GM03348 (cell line): ENCODE data around the gene RABGAP1L.
A peak's percentile ranks its signal among the peaks of the same experiment; 100 is the strongest.
"Not testable (repeated sequence)": the region's sequence is repeated elsewhere in the genome, so short reads cannot be mapped to it uniquely, and the experiment has no call there.

Experiments used
- DNase-seq: peaks from one replicate; pipeline ENCODE4 v3.0.0; 2012; ENCODE audit warnings: low spot score

RABGAP1L gene

GRCh38 chr1:174577681-174578080, 418.4 kb downstream of the RABGAP1L start:
- no peak for DNase-seq

GRCh38 chr1:174580801-174581200, 421.5 kb downstream of the RABGAP1L start:
- DNase-seq: no peak

DNA sequence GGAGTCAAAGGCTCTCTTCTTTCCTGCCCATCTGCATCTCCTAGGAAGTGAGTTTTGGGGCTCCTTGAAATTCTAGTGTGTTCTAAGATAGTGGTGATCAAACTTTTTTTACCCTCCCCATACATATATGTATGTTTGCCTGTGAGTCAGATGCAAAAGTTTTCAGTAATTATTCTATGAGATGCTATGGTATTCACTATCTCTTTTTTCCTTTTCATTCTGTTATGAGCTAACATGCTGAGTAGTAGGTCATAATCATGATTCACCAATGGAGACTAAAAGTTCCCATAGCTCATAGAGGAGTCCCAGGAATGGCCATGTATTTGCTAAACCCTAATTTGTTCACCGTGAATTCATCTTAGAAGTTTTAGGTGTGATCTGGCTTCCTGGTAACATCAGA, 424.0 kb downstream of the RABGAP1L start:
- DNase-seq: no peak

DNA sequence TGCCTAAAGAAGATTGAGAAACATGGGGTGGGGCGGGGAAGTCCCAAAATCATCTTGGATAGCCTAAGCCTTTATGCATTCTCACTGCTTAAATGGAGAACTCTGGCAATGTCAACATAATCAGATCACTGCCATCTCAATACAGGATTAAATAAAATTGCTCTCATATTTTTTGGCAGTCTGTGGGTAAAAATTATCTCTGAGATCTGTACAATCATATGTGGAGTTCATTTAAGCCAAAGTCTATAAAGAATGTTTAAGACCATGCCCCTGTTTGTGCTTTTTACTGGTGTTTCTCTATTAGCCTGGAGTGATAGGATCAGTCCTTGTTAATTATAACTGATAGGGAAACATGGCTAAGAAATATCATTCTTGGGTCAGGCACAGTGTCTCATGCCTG, 424.8 kb downstream of the RABGAP1L start:
- no peak for DNase-seq

GRCh38 chr1:174588618-174589017, 429.3 kb downstream of the RABGAP1L start:
- DNase-seq: not testable (repeated sequence)

DNA sequence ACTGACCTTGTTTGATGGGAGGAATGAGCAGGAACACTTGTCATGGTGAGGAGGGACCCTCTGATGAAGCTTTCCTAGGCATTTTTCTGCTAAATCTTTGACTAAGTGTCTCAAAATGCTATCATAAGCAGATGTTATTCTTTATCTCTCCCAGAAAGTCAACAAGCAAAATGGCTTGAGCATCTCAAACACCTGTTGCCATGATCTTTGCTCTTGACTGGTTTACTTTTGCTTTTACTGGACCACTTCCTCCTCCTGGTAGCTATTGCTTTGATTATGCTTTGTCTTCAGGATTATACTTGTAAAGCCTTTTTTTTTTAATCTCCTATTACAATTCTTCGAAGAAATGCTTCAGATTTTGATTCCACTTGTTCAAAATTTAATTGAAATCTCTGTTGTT, 445.9 kb downstream of the RABGAP1L start:
- no peak for DNase-seq

GRCh38 chr1:174606471-174606870, 447.2 kb downstream of the RABGAP1L start:
- DNase-seq: no peak

- DNase-seq: not testable (repeated sequence)
Measured at GRCh38 chr1:174617905-174618304, 458.6 kb downstream of the RABGAP1L start.

GRCh38 chr1:174623324-174624035, 464.2 kb downstream of the RABGAP1L start:
- DNase-seq: no peak

GRCh38 chr1:174626031-174627025, 467.0 kb downstream of the RABGAP1L start:
- peak; percentile 61 for DNase-seq

DNA sequence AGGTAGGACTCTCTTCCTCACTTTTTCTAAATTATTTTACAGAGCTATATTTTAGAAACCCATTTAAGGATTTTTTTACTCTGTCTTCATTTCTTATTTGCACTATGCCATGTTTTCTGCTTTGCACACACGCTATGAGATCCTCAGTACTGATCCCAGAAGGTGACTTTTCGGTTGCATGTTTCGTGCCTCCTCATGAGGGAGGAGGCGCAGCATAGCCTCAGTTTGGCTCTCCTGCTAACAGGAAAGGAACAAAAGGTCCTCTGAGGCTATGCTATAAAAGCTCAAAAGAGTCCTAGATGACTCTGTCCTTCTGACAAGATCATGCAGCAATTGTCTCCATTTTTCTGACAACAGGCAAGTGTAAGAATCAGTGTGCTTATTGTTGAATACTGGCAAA, 478.2 kb downstream of the RABGAP1L start:
- DNase-seq: no peak

DNA sequence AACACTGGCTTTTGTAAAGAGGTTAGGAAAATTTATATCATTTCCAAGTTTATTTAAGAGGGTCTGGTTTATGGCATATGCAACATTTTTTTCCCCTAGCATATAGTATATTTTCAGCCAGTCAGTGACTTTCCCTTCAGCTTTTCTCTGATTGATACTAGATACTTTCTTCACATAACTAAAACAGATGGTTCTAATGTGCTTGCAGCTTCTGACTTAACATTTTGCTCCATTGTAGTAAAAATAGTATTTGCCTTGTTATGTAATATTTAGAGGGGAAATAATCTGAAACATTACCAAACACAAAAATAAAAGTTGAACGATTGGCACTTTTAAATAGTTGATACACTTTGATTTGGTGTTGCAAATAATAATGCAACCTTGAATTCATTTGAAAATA, 480.1 kb downstream of the RABGAP1L start:
- DNase-seq: no peak

DNA sequence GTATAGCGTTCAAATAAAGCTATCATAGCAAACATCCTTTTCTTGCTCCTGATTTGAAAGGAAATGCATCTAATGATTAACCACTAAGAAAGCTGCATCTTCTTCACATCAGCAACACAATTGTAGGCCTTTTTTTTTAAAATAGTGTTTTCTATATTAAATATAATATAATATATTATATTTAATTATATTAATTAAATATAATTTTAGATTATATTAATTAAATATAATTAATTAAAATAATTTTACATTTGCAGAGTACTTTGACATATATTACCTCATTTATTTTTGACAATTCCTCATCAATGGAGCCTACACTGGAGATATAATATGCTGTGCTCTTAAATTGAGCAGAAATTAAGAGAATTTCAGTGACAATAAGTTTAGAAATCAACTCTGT, 481.5 kb downstream of the RABGAP1L start:
- DNase-seq: no peak

GRCh38 chr1:174642393-174642792, 483.1 kb downstream of the RABGAP1L start:
- no peak for DNase-seq

GRCh38 chr1:174643206-174643605, 483.9 kb downstream of the RABGAP1L start:
- DNase-seq: no peak

- DNase-seq: not testable (repeated sequence)
Measured at GRCh38 chr1:174649572-174649971, 490.3 kb downstream of the RABGAP1L start.

DNA sequence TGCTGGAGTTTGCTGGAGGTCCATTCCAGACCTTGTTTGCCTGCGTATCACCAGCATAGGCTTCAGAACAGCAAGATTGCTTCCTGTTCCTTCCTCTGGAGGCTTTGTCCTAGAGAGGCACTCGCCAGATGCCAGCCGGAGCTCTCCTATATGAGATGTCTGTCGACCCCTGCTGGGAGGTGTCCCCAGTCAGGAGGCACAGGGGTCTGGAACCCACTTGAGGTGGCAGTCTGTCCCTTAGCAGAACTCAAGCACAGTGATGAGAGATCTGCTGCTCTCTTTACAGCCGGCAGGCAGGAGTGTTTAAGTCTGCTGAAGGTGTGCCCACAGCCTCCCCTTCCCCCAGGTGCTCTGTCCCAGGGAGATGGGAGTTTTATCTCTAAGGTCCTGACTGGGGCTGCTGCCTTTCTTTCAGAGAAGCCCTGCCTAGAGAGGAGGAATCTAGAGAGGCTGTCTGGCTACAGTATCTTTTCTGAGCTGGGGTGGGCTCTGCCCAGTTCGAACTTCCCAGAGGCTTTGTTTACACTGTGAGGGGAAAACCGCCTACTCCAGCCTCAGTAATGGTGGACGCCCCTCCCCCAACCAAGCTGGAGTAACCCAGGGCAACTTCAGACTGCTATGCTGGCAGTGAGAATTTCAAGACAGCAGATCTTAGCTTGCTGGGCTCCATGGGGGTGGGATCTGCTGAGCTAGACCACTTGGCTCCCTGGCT, 493.4 kb downstream of the RABGAP1L start:
- no peak for DNase-seq

- DNase-seq: no peak
Measured at GRCh38 chr1:174654560-174654959, 495.2 kb downstream of the RABGAP1L start.

- no peak for DNase-seq
Measured at GRCh38 chr1:174656409-174657059, 497.2 kb downstream of the RABGAP1L start.

DNA sequence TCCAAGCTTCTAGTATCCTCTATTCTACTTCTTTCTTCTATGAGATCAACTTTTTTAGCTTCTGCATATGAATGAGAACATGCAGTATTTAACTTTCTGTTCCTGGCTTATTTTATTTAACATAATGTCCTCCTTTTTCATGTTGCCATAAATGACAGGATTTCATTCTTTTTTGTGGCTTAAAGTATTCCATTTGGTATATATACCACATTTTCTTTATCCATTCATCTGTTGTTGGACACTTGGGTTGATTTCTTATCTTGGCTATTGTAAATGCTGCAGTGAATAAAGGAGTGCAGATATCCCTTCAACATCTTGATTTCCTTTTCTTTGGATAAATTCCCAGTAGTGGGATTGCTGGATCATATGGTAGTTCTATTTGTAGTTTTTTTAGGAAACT, 498.1 kb downstream of the RABGAP1L start:
- no peak for DNase-seq

GRCh38 chr1:174657893-174658292, 498.6 kb downstream of the RABGAP1L start:
- DNase-seq: no peak

GRCh38 chr1:174659823-174660222, 500.5 kb downstream of the RABGAP1L start:
- peak; percentile 6 for DNase-seq
